Activated naive CD8-positive, alpha-beta T cell treated with anti-CD3 and anti-CD28 coated beads, Interleukin-2, amount 50 U/mL, for 24 hours (primary cell): Measurements from ENCODE around the gene SLC39A5.
"Not testable (repeated sequence)": the region's sequence is repeated elsewhere in the genome, so short reads cannot be mapped to it uniquely, and the experiment has no call there.

ENCODE experiments used
- ATAC-seq: fragments of 150-1000 bp; cut with Tn5 transposase; one replicate; pipeline ENCODE4 v1.10.0; 2021
- DNase-seq: peaks from one replicate; pipeline ENCODE4 v3.0.0; 2021
- H3K27ac Mint-ChIP-seq: one replicate; pipeline ENCODE4 v1.8.0; 2021; ENCODE audit warnings: mild to moderate bottlenecking, mixed read lengths
- H3K27me3 Mint-ChIP-seq: one replicate; pipeline ENCODE4 v1.8.0; 2021; ENCODE audit warnings: mixed read lengths
- H3K36me3 Mint-ChIP-seq: one replicate; pipeline ENCODE4 v1.8.0; 2021; ENCODE audit warnings: low read depth, mixed read lengths
- H3K4me1 Mint-ChIP-seq: one replicate; pipeline ENCODE4 v1.8.0; 2021; ENCODE audit warnings: mixed read lengths
- H3K4me3 Mint-ChIP-seq: one replicate; pipeline ENCODE4 v1.8.0; 2021; ENCODE audit warnings: mild to moderate bottlenecking, moderate library complexity, mixed read lengths
- H3K9me3 Mint-ChIP-seq: one replicate; pipeline ENCODE4 v1.8.0; 2021; ENCODE audit warnings: mixed read lengths

The SLC39A5 gene

GRCh38 chr12:56229916-56230431 lies at the start of gene SLC39A5:
TSS of gene SLC39A5 (plus strand) at chr12:56230051. CDS start at chr12:56231275, 1,224 bp downstream.
- H3K4me3 Mint-ChIP-seq: no peak within 1 kb of the TSS
- H3K36me3 Mint-ChIP-seq: peaks cover 13% of the 10 kb centered on the region
- H3K4me1 Mint-ChIP-seq: peaks cover 9% of the 10 kb centered on the region
- no peaks in the 10 kb centered on the region for H3K27me3 Mint-ChIP-seq
- no peak within 1 kb of the TSS for H3K27ac Mint-ChIP-seq
- ATAC-seq (peak; percentile 9), DNase-seq (no peak)
- no peaks in the 10 kb centered on the region for H3K9me3 Mint-ChIP-seq

- no peak for ATAC-seq
- Mint-ChIP-seq H3K27me3 (no peaks in the 10 kb centered on the region), H3K36me3 (peaks cover 31% of the 10 kb centered on the region), H3K4me1 (peaks cover 35% of the 10 kb centered on the region), H3K4me3 (peak overlapping the region; percentile 90), H3K27ac (peak overlapping the region; percentile 90), H3K9me3 (no peaks in the 10 kb centered on the region)
- DNase-seq: no peak
Observed at GRCh38 chr12:56186957-56187356, 42.9 kb upstream of the SLC39A5 start.

- DNase-seq (no peak), ATAC-seq (no peak)
- Mint-ChIP-seq H3K4me1 (peaks cover 40% of the 10 kb centered on the region), H3K4me3 (peak overlapping the region; percentile 90), H3K36me3 (peaks cover 31% of the 10 kb centered on the region), H3K9me3 (no peaks in the 10 kb centered on the region), H3K27ac (peak overlapping the region; percentile 90), H3K27me3 (no peaks in the 10 kb centered on the region)
Observed at GRCh38 chr12:56188131-56188777, 41.6 kb upstream of the SLC39A5 start.

- DNase-seq: peak; percentile 22
- ATAC-seq: no peak
- Mint-ChIP-seq H3K27me3 (no peaks in the 10 kb centered on the region), H3K9me3 (no peaks in the 10 kb centered on the region), H3K4me1 (peaks cover 43% of the 10 kb centered on the region), H3K27ac (peak overlapping the region; percentile 90), H3K36me3 (peaks cover 30% of the 10 kb centered on the region), H3K4me3 (peak overlapping the region; percentile 90)
Observed at GRCh38 chr12:56188778-56189098, 41.1 kb upstream of the SLC39A5 start.

- Mint-ChIP-seq H3K9me3 (no peaks in the 10 kb centered on the region), H3K36me3 (peaks cover 24% of the 10 kb centered on the region)
Observed at GRCh38 chr12:56189099-56189917, 40.5 kb upstream of the SLC39A5 start, which contains the start of gene SMARCC2. TSS of gene SMARCC2 (minus strand) at chr12:56189483. CDS start at chr12:56189461, 22 bp downstream.

GRCh38 chr12:56189918-56190694 lies 39.7 kb upstream of the SLC39A5 start:
- H3K36me3 Mint-ChIP-seq: peaks cover 16% of the 10 kb centered on the region
- DNase-seq (peak; percentile 90), ATAC-seq (peak; percentile 65)
- no peaks in the 10 kb centered on the region for H3K27me3 Mint-ChIP-seq
- H3K27ac Mint-ChIP-seq: peak overlapping the region; percentile 97
- H3K4me1 Mint-ChIP-seq: peaks cover 43% of the 10 kb centered on the region
- no peaks in the 10 kb centered on the region for H3K9me3 Mint-ChIP-seq
- peak overlapping the region; percentile 90 for H3K4me3 Mint-ChIP-seq

More at GRCh38 chr12:56189099-56189917, 40.5 kb upstream of the SLC39A5 start, which contains the start of gene SMARCC2:
- Mint-ChIP-seq H3K27me3 (no peaks in the 10 kb centered on the region), H3K4me1 (peaks cover 43% of the 10 kb centered on the region), H3K4me3 (peak within 1 kb of the TSS; percentile 90), H3K27ac (peak within 1 kb of the TSS; percentile 97)
- ATAC-seq: peak; percentile 86
- peak; percentile 92 for DNase-seq

- peaks cover 15% of the 10 kb centered on the region for H3K36me3 Mint-ChIP-seq
- peaks cover 43% of the 10 kb centered on the region for H3K4me1 Mint-ChIP-seq
- H3K4me3 Mint-ChIP-seq: peak overlapping the region; percentile 90
- H3K27me3 Mint-ChIP-seq: no peaks in the 10 kb centered on the region
- H3K9me3 Mint-ChIP-seq: no peaks in the 10 kb centered on the region
- H3K27ac Mint-ChIP-seq: peak overlapping the region; percentile 97
- DNase-seq (no peak), ATAC-seq (no peak)
Observed at GRCh38 chr12:56190695-56191155, 39.1 kb upstream of the SLC39A5 start.

GRCh38 chr12:56192582-56192981 lies 37.3 kb upstream of the SLC39A5 start:
- DNase-seq (no peak), ATAC-seq (no peak)
- H3K4me1 Mint-ChIP-seq: peaks cover 32% of the 10 kb centered on the region
- no peaks in the 10 kb centered on the region for H3K27me3 Mint-ChIP-seq
- no peaks in the 10 kb centered on the region for H3K9me3 Mint-ChIP-seq
- peaks cover 3% of the 10 kb centered on the region for H3K36me3 Mint-ChIP-seq
- no peak overlapping the region for H3K27ac Mint-ChIP-seq
- H3K4me3 Mint-ChIP-seq: no peak overlapping the region

GRCh38 chr12:56193025-56193578 lies 36.7 kb upstream of the SLC39A5 start:
- Mint-ChIP-seq H3K36me3 (peaks cover 3% of the 10 kb centered on the region), H3K27me3 (no peaks in the 10 kb centered on the region), H3K4me3 (no peak overlapping the region), H3K27ac (peak overlapping the region; percentile 70), H3K4me1 (peaks cover 27% of the 10 kb centered on the region), H3K9me3 (no peaks in the 10 kb centered on the region)
- ATAC-seq (no peak), DNase-seq (peak; percentile 78)

GRCh38 chr12:56196818-56197550 lies 32.9 kb upstream of the SLC39A5 start:
- H3K4me3 Mint-ChIP-seq, DNase-seq, H3K9me3 Mint-ChIP-seq, ATAC-seq, H3K4me1 Mint-ChIP-seq, H3K27ac Mint-ChIP-seq, H3K27me3 Mint-ChIP-seq, H3K36me3 Mint-ChIP-seq: not testable (repeated sequence)

- Mint-ChIP-seq H3K27me3 (no peaks in the 10 kb centered on the region), H3K36me3 (no peaks in the 10 kb centered on the region), H3K4me1 (peaks cover 5% of the 10 kb centered on the region), H3K27ac (no peak overlapping the region), H3K4me3 (no peak overlapping the region), H3K9me3 (no peaks in the 10 kb centered on the region)
- no peak for DNase-seq
- ATAC-seq: no peak
Observed at GRCh38 chr12:56197921-56198635, 31.8 kb upstream of the SLC39A5 start.

GRCh38 chr12:56198836-56199235 lies 31.0 kb upstream of the SLC39A5 start:
- Mint-ChIP-seq H3K27me3 (no peaks in the 10 kb centered on the region), H3K4me3 (no peak overlapping the region), H3K4me1 (no peaks in the 10 kb centered on the region), H3K9me3 (no peaks in the 10 kb centered on the region), H3K36me3 (no peaks in the 10 kb centered on the region), H3K27ac (no peak overlapping the region)
- DNase-seq (no peak), ATAC-seq (no peak)

- Mint-ChIP-seq H3K27me3 (no peaks in the 10 kb centered on the region), H3K4me3 (no peak overlapping the region), H3K36me3 (peaks cover 17% of the 10 kb centered on the region), H3K27ac (no peak overlapping the region), H3K9me3 (no peaks in the 10 kb centered on the region), H3K4me1 (peaks cover 2% of the 10 kb centered on the region)
- ATAC-seq: no peak
- DNase-seq: no peak
Observed at GRCh38 chr12:56202366-56202765, 27.5 kb upstream of the SLC39A5 start.
